Ovary (tissue), 3 donors: ENCODE measurements around the gene PDSS2.

Experiments
- POLR2A ChIP-seq: fragments of 450-650 bp; IDR thresholded peaks from one replicate; pipeline ENCODE4 v1.6.1; 2017; ENCODE audit warnings: antibody characterized with exemption, mild to moderate bottlenecking, moderate library complexity
- TF ChIP-seq, protein P1 (sequence below), 3 donors: fragments of 450-650 bp in 2 of 3; fragments of 200-600 bp in 1 of 3; IDR thresholded peaks; one replicate each; pipeline versions ENCODE4 v1.5.1 to v1.8.0; 2016 to 2022; ENCODE audit warnings: antibody characterized with exemption in 3 of 3, mild to moderate bottlenecking in 1 of 3
- donor health status: DM: no; HTN: no; CAD: no.

- TF ChIP-seq, protein P1, sequence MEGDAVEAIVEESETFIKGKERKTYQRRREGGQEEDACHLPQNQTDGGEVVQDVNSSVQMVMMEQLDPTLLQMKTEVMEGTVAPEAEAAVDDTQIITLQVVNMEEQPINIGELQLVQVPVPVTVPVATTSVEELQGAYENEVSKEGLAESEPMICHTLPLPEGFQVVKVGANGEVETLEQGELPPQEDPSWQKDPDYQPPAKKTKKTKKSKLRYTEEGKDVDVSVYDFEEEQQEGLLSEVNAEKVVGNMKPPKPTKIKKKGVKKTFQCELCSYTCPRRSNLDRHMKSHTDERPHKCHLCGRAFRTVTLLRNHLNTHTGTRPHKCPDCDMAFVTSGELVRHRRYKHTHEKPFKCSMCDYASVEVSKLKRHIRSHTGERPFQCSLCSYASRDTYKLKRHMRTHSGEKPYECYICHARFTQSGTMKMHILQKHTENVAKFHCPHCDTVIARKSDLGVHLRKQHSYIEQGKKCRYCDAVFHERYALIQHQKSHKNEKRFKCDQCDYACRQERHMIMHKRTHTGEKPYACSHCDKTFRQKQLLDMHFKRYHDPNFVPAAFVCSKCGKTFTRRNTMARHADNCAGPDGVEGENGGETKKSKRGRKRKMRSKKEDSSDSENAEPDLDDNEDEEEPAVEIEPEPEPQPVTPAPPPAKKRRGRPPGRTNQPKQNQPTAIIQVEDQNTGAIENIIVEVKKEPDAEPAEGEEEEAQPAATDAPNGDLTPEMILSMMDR (IDR thresholded peaks at IDR 0.05): no peak
- TF ChIP-seq POLR2A: no peak
These were observed 192.4 kb downstream of the PDSS2 start for GRCh38 chr6:107267006-107267405.
